Measurements from ENCODE around the gene CD109.

- TF ChIP-seq POLR2A (IDR thresholded peaks at IDR 0.05) (no peak), POLR2AphosphoS5 (IDR thresholded peaks at IDR 0.05) (no peak)
Measured at GRCh38 chr6:73732845-73733675, 37.1 kb downstream of the CD109 start.
